ENCODE results near the gene MBTD1.

MBTD1 gene

DNA sequence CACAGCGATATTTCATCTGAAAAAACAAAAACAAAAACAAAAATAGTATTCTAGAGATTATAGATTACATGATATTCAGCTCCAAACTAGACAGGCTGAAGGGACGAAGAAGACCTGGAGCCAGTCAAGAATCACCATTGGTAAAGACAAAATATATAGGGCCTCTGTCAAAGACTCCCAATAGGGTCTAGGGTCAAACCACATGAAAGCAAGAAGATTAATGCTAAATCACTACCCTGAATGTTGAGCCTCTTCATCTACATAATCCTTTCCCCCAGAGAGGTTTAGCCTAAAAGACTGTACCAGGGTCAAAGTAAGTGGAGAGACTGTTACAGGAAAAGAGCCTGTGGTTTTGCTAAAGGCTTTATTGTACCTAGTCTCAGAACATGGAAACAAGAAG lies 117.3 kb downstream of the MBTD1 start:
- DNase-seq: no peak

DNA sequence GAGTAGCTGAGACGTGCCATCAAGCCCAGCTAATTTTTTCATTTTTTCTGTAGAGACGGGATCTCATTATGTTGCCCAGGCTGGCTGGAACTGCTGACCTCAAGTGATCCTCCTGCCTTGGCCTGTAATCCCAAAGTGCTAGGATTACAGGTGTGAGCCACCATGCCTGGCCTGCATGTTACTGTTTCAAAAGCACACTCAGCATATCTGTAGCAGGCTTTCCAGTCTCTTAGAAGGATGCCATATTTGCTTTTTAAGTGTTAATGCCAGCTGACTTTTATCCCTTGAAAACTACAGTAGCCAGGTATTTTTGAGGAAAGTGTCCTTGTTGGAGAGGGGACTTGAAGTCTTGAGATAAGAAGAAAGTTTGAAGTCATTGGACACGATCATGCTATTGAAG lies 123.9 kb downstream of the MBTD1 start:
- DNase-seq: no peak

DNA sequence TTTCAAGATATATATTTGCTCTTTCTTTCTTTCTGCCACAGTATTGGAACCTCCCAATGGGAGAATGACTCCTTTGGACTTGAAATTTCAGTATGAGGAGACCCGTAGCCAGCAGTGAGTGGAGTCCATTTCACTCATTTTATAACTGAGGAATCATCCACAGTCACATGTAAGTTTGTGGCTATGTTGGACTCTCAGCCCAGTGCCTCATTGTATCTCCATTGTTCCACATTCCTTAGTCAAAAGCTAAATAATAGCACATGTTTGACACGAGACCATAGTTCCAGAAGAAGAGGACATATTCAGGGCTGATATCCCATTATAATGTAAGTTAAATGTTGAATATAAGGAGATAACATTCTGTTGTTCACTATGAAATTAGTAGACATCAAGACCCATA lies 126.5 kb downstream of the MBTD1 start:
- no peak for DNase-seq

DNA sequence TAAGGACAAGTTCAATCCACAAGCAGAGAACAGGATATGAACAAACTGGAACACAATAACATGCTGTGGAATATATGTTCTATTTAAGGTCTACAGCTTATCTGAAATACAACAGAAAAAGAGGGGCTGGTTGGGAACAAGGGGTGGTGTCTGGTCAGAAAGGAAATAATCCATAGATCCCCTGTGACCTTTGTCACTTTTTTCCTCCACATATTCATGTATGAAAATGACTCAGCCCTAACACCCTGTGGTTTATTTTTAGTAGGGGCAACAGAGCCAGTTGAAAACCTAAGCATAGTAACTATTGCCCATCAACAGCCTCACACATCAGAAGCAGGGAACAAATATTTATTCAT lies 126.9 kb downstream of the MBTD1 start:
- no peak for DNase-seq

DNA sequence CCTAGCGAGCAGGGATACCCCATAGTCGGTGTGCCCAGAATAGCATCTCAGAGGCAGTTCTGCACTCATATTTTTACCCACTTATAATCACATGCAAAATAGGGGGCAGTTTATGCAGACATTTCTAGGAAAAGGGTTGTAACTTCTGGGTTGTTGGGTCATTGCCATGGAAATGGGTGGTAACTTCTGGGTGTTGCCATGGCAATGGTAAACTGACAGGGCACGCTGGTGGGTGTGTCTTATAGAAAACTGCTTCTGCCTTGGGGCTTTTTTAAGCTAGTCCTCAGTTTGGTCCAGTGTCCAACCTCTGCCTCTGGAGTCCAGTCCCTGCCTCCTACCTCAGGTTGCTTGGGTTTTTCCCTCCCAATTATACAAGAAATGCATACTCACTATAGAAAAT lies 131.8 kb downstream of the MBTD1 start:
- DNase-seq: no peak

All from DMS79 (cell line).